ENCODE data around the gene RPA3.

RPA3 gene

GRCh38 chr7:7745966-7746365 is 27.6 kb upstream of the RPA3 start (continued):
- TF ChIP-seq ZNF157 (tag by site-specific recombination; IDR thresholded peaks at IDR 0.05) (no peak), ZNF544 (tag by site-specific recombination; IDR thresholded peaks at IDR 0.05) (no peak), ZNF155 (tag by site-specific recombination; IDR thresholded peaks at IDR 0.05) (no peak)

- no peaks in the 10 kb centered on the region for H3K36me3 ChIP-seq (ENCODE audit: control insufficient read depth in 2 of 2, insufficient read depth in 1 of 2, low read length in 2 of 2)
- peaks cover 10% of the 10 kb centered on the region; the same call in 1 of the 2 replicates for H3K4me1 ChIP-seq (ENCODE audit: control insufficient read depth, insufficient read depth, low read length)
- H3K27ac ChIP-seq (ENCODE audit: extremely low read depth, low read depth, low read length): no peak overlapping the region
- no peak overlapping the region for H3K4me3 ChIP-seq (ENCODE audit: low read depth, low read length)
- TF ChIP-seq GLIS2 (tag by site-specific recombination; IDR thresholded peaks at IDR 0.05) (no peak), GFI1B (tag by site-specific recombination; IDR thresholded peaks at IDR 0.05) (no peak), SCRT1 (tag by site-specific recombination; IDR thresholded peaks at IDR 0.05; ENCODE audit: borderline replicate concordance) (no peak), ZNF555 (tag by site-specific recombination; conservative IDR thresholded peaks at IDR 0.05) (no peak), ZNF639 (tag by site-specific recombination; IDR thresholded peaks at IDR 0.05) (no peak), ZNF121 (tag by site-specific recombination; IDR thresholded peaks at IDR 0.05) (no peak), ZFP37 (tag by site-specific recombination; IDR thresholded peaks at IDR 0.05) (no peak), HOXA7 (CRISPR knock-in tag; IDR thresholded peaks at IDR 0.05; ENCODE audit: borderline replicate concordance) (no peak), HOXD13 (CRISPR knock-in tag; IDR thresholded peaks at IDR 0.05; ENCODE audit: borderline replicate concordance) (no peak), ZNF140 (tag by site-specific recombination; IDR thresholded peaks at IDR 0.05) (no peak), ZNF214 (tag by site-specific recombination; IDR thresholded peaks at IDR 0.05; ENCODE audit: borderline replicate concordance) (no peak), ZNF155 (tag by site-specific recombination; IDR thresholded peaks at IDR 0.05) (no peak), ZNF645 (tag by site-specific recombination; IDR thresholded peaks at IDR 0.05) (no peak), ZNF530 (tag by site-specific recombination; IDR thresholded peaks at IDR 0.05; ENCODE audit: low read depth) (no peak), ZNF23 (tag by site-specific recombination; IDR thresholded peaks at IDR 0.05; ENCODE audit: borderline replicate concordance) (no peak), ZFP41 (tag by site-specific recombination; IDR thresholded peaks at IDR 0.05; ENCODE audit: borderline replicate concordance) (no peak), ZNF10 (tag by site-specific recombination; IDR thresholded peaks at IDR 0.05) (no peak), ZNF704 (tag by site-specific recombination; IDR thresholded peaks at IDR 0.05) (no peak), ATF2 (tag by site-specific recombination; IDR thresholded peaks at IDR 0.05; ENCODE audit: low read depth) (no peak), ZNF664 (tag by site-specific recombination; IDR thresholded peaks at IDR 0.05) (no peak)
- ChIA-PET POLR2A (no interaction called here), CTCF (interaction anchor here (0.8 to 1.3 kb wide), 2 partner anchors 10 to 63 kb away, joined by 3 to 6 read pairs; no protein-coding TSS in a partner anchor)
- H3K9me3 ChIP-seq (ENCODE audit: control insufficient read depth, insufficient read depth, low read depth, low read length): no peaks in the 10 kb centered on the region
Measured at GRCh38 chr7:7745258-7745657, 26.9 kb upstream of the RPA3 start.

Measured in HEK293 (cell line).